AG09319 (cell line): ENCODE measurements around the gene MESP2.

ENCODE experiments used
- DNase-seq: peaks from one replicate; pipeline ENCODE4 v3.0.0-alpha.2; 2010; ENCODE audit warnings: low read depth; ENCODE audit errors: extremely low read depth
- TF ChIP-seq, protein P1 (sequence below): IDR thresholded peaks from 2 replicates; pipeline ENCODE4 v1.5.1; 2011; ENCODE audit warnings: low read depth, mild to moderate bottlenecking, inconsistent platforms, low read length, moderate library complexity

Gene MESP2

DNA sequence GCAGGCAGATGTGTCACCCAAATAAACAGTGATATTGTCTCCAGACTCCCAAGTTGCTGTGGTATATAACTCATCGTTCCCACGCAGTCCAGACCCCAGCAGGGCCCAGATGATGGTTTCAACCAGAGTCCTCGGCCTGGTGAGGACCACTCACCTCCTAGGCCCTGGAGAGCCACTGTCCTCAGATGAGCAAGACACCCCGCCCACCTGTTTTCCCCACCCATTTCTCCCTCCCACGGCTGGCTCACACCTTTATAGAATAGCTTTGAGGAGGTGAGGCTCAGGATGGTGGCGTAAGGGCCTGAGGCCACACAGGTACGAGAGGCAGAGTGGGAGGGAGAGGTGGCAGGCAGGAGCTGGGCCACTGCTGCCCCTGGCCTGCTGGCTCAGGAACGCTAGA is 32.5 kb upstream of the MESP2 start:
- no peak for DNase-seq
- TF ChIP-seq, protein P1, sequence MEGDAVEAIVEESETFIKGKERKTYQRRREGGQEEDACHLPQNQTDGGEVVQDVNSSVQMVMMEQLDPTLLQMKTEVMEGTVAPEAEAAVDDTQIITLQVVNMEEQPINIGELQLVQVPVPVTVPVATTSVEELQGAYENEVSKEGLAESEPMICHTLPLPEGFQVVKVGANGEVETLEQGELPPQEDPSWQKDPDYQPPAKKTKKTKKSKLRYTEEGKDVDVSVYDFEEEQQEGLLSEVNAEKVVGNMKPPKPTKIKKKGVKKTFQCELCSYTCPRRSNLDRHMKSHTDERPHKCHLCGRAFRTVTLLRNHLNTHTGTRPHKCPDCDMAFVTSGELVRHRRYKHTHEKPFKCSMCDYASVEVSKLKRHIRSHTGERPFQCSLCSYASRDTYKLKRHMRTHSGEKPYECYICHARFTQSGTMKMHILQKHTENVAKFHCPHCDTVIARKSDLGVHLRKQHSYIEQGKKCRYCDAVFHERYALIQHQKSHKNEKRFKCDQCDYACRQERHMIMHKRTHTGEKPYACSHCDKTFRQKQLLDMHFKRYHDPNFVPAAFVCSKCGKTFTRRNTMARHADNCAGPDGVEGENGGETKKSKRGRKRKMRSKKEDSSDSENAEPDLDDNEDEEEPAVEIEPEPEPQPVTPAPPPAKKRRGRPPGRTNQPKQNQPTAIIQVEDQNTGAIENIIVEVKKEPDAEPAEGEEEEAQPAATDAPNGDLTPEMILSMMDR = no peak

DNA sequence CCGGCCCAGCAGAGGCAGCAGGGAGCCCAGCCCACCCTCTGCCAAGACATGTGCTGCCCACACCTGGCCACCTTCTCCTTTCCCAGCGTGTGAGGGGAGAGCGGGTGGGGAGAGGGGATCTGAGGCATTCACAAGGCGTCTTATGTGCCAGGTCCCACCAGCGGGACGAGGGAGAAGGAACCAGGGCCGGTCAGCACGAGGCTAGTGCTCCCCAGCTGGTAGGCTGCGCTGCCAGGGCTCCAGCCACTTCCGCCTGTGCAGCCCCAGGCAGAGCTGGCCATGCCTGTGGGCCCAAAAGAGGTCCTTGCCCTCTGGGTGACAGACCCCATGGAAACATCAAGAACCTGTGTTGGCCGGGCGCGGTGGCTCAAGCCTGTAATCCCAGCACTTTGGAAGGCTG is 31.0 kb upstream of the MESP2 start:
- DNase-seq = no peak
- TF ChIP-seq, protein P1 = no peak

DNA sequence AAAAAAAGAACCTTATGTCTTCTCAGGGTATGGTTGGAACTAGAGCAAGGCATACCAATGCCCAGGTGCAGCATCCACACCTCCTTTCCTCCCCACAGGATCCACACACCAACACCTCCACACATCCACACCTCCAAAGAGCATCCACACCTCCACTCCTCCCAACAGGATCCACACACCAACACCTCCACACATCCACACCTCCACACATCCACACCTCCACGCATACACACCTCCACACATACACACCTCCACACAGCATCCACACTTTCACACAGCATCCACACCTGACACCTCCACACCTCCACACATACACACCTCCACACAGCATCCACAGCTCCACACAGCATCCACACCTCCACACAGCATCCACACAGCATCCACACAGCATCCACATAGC is 30.4 kb upstream of the MESP2 start:
- TF ChIP-seq, protein P1 = no peak
- DNase-seq = no peak

DNA sequence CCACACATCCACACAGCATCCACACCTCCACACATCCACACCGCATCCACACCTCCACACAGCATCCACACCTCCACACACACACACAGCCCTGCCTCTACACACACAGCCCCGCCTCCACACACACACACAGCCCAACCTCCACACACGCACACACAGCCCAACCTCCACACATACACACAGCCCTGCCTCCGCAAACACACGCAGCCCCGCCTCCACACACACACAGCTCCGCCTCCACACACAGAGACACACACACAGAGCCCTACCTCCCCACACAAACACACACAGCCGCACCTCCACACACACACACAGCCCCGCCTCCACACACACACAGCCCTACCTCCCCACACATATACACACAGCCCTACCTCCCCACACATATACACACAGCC is 29.7 kb upstream of the MESP2 start:
- TF ChIP-seq, protein P1 = no peak
- DNase-seq = no peak

DNA sequence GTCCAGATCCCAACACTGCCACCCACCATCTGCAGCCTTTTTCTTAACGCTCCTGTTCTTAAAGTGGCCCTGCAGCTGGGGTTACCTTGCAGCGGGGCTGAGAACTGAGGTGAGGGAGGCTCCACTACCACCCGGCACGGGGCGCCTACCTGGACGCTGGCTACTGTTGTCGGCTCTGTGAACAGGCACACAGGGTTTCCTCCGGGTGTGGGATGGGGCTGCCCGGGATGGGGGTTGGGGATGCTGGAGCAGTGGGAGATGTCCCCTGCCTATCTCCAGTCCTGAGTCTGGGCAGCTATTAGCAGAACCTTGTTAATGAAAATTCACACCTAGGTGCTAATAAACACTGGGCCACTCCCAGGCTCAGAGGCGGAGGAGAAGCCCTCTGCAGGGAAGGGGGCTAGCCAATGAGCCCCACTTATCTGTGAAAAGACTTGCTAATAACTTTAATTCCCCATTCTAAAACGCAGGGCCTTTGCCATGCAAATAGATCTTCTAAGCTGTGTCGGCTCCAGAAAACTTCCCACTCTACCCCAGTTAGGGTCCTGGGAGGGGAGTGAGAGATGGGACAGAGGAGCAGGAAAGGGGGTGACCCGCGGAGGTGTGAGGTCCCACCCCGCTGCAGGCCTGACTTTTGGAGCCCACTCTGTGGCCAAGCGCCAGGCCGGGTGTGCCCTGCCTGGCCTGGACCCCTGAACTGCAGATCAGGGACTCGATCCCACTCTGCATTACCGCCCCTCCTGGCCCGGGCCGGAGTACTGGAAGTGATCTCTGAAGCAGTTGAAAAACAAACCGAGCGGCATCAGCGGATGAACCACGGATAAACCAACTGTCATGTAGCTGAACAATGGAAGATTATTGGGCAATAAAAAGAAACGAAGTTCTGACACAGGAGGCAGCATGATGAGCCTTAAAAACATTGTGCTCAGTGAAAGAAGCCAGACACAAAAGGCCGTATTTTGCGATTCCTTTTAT is 28.1 kb upstream of the MESP2 start:
- TF ChIP-seq, protein P1 = no peak
- no peak for DNase-seq

DNA sequence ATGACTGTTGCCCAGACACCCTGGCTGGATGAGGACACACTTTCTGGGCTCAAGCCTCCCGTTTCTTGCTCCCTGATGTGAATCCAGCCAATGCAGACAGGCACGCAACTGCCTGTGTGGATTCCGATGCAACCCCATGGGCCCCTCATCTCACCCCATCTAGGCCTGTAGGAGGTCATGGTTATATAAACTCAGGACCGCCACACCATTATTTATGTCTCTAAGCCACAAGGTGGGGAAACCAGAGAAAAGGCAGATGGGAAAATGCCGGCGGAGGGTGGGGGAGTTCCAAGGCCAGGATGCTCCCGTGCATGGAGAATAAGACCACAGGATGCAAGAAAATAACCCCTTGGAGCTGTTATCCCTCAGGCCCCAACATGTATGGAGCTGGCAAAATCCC is 27.1 kb upstream of the MESP2 start:
- TF ChIP-seq, protein P1 = no peak
- no peak for DNase-seq

DNA sequence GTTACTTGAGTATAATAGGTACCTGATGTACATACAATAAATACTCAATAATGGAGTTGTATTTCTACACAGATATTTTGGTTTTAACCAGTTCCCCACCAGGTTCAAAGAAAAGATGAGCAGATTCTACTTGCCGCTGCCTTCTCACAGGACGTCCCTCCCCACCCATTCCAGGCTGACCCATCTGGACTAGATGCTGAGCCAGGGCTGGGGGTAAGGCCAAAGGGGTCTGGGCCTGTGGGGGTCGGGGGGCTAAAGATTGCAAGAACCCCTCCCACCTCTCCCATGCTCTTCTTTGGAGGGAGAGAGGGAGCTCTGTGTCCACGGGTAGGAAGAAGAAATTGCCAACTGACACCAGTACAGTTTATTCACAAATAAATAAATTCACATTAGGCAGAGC is 26.6 kb upstream of the MESP2 start:
- no peak for DNase-seq
- TF ChIP-seq, protein P1 = no peak
